H9 (cell line): Measurements from ENCODE around the gene FSHR. TPM values are rescaled to one million over a fixed set of nuclear protein-coding genes. Genes with fewer than 3 reads are reported as not detected.

Experiments
- DNase-seq: peaks from one replicate; pipeline ENCODE4 v3.0.0-alpha.2; 2017
- H2AFZ ChIP-seq: one replicate; pipeline ENCODE4 v1.6.1; 2013; ENCODE audit warnings: mild to moderate bottlenecking, low read length, control low read depth, moderate library complexity
- H2AK5ac ChIP-seq: 2 replicates; pipeline ENCODE4 v1.6.1; 2013; ENCODE audit warnings: low read length, control low read depth, mixed read lengths; ENCODE audit not compliant: insufficient read length
- H2BK120ac ChIP-seq: one replicate; pipeline ENCODE4 v1.6.1; 2013; ENCODE audit warnings: low read depth, mild to moderate bottlenecking, low read length, control low read depth, inconsistent platforms; ENCODE audit not compliant: poor library complexity, severe bottlenecking
- H2BK12ac ChIP-seq: 2 replicates; pipeline ENCODE4 v1.6.1; 2013; ENCODE audit warnings: low read length, control low read depth, mixed read lengths, low read depth; ENCODE audit not compliant: insufficient read length
- H2BK15ac ChIP-seq: 2 replicates; pipeline ENCODE4 v1.6.1; 2013; ENCODE audit warnings: low read depth, low read length, control low read depth
- H2BK20ac ChIP-seq: one replicate; pipeline ENCODE4 v1.6.1; 2013; ENCODE audit warnings: low read depth, mild to moderate bottlenecking, low read length, control low read depth, inconsistent platforms; ENCODE audit not compliant: poor library complexity, severe bottlenecking
- H2BK5ac ChIP-seq: 2 replicates; pipeline ENCODE4 v1.6.1; 2013; ENCODE audit warnings: low read length, control low read depth, mixed read lengths; ENCODE audit not compliant: insufficient read length
- H3K14ac ChIP-seq: 2 replicates; pipeline ENCODE4 v1.6.1; 2013; ENCODE audit warnings: low read length, control low read depth; ENCODE audit not compliant: insufficient read depth
- H3K18ac ChIP-seq: 2 replicates; pipeline ENCODE4 v1.6.1; 2013; ENCODE audit warnings: low read depth, mild to moderate bottlenecking, mixed read lengths, low read length, control low read depth; ENCODE audit not compliant: insufficient read length
- H3K23ac ChIP-seq: 2 replicates; pipeline ENCODE4 v1.6.1; 2013; ENCODE audit warnings: low read length, control low read depth, mixed read lengths, low read depth; ENCODE audit not compliant: insufficient read length
- H3K23me2 ChIP-seq: 2 replicates; pipeline ENCODE4 v1.6.1; 2013; ENCODE audit warnings: low read depth, mild to moderate bottlenecking, mixed read lengths, low read length, control low read depth; ENCODE audit not compliant: insufficient read length, poor library complexity, severe bottlenecking
- H3K27ac ChIP-seq: 2 replicates; pipeline ENCODE4 v1.5.1; 2013; ENCODE audit warnings: low read length, control low read depth, mixed read lengths, low read depth; ENCODE audit not compliant: insufficient read length
- H3K27me3 ChIP-seq: 2 replicates; pipeline ENCODE4 v1.6.1; 2013; ENCODE audit warnings: low read length, control low read depth, inconsistent platforms; ENCODE audit not compliant: insufficient read depth
- H3K4ac ChIP-seq: 2 replicates; pipeline ENCODE4 v1.6.1; 2013; ENCODE audit warnings: low read depth, mild to moderate bottlenecking, control low read depth, inconsistent platforms, low read length, moderate library complexity
- H3K4me1 ChIP-seq: 2 replicates; pipeline ENCODE4 v1.6.1; 2013; ENCODE audit warnings: low read length, control low read depth, inconsistent platforms; ENCODE audit not compliant: insufficient read depth
- H3K4me2 ChIP-seq: 2 replicates; pipeline ENCODE4 v1.6.1; 2013; ENCODE audit warnings: low read length, control low read depth, mixed read lengths; ENCODE audit not compliant: insufficient read length, insufficient read depth
- H3K56ac ChIP-seq: 2 replicates; pipeline ENCODE4 v1.6.1; 2013; ENCODE audit warnings: low read depth, mild to moderate bottlenecking, mixed read lengths, low read length, control low read depth; ENCODE audit not compliant: insufficient read length
- H3K79me1 ChIP-seq: 2 replicates; pipeline ENCODE4 v1.6.1; 2013; ENCODE audit warnings: low read depth, mild to moderate bottlenecking, moderate library complexity, low read length, control low read depth, inconsistent platforms; ENCODE audit not compliant: insufficient read depth, poor library complexity, severe bottlenecking
- H3K79me2 ChIP-seq: 2 replicates; pipeline ENCODE4 v1.6.1; 2013; ENCODE audit warnings: low read length, control low read depth, inconsistent platforms; ENCODE audit not compliant: insufficient read depth
- H3K9ac ChIP-seq: 2 replicates; pipeline ENCODE4 v1.6.1; 2013; ENCODE audit warnings: low read length, control low read depth, mixed read lengths; ENCODE audit not compliant: insufficient read length; ENCODE audit errors: extremely low read depth
- H3K9me3 ChIP-seq: one replicate; pipeline ENCODE4 v1.6.1; 2013; ENCODE audit warnings: low read depth, low read length, inconsistent platforms; ENCODE audit not compliant: control insufficient read depth
- H3T11ph ChIP-seq: one replicate; pipeline ENCODE4 v1.6.1; 2013; ENCODE audit warnings: mild to moderate bottlenecking, low read length, control low read depth, inconsistent platforms
- H4K20me1 ChIP-seq: one replicate; pipeline ENCODE4 v1.6.1; 2013; ENCODE audit not compliant: control insufficient read depth, insufficient read length, insufficient read depth
- H4K5ac ChIP-seq: 2 replicates; pipeline ENCODE4 v1.6.1; 2013; ENCODE audit warnings: low read depth, mild to moderate bottlenecking, mixed read lengths, low read length, control low read depth; ENCODE audit not compliant: insufficient read length
- H4K8ac ChIP-seq: replicated peaks from 2 replicates; pipeline ENCODE4 v1.6.1; 2013; ENCODE audit warnings: low read length, control low read depth, mixed read lengths, low read depth; ENCODE audit not compliant: insufficient read length
- H4K91ac ChIP-seq: 2 replicates; pipeline ENCODE4 v1.6.1; 2013; ENCODE audit warnings: low read depth, mild to moderate bottlenecking, moderate library complexity, mixed read lengths, low read length, control low read depth; ENCODE audit not compliant: insufficient read length
- H3K27ac Mint-ChIP-seq, 3 experiments: 2 replicates in 2 of 3; 3 replicates in 1 of 3; pipeline ENCODE4 v1.8.0; 2020 to 2021; ENCODE audit warnings: mixed read lengths in 3 of 3, mild to moderate bottlenecking in 1 of 3, moderate library complexity in 1 of 3
- H3K27me3 Mint-ChIP-seq: 2 replicates; pipeline ENCODE4 v1.8.0; 2021; ENCODE audit warnings: low read depth, mild to moderate bottlenecking, moderate library complexity, mixed read lengths
- H3K36me3 Mint-ChIP-seq, 3 experiments: 2 replicates in 2 of 3; 3 replicates in 1 of 3; pipeline ENCODE4 v1.8.0; 2020 to 2021; ENCODE audit warnings: low read depth in 3 of 3, mixed read lengths in 3 of 3; ENCODE audit not compliant: insufficient read depth in 1 of 3
- H3K4me1 Mint-ChIP-seq, 2 experiments: 2 replicates each; pipeline ENCODE4 v1.8.0; 2020; ENCODE audit warnings: mixed read lengths in 2 of 2
- H3K4me3 Mint-ChIP-seq, 2 experiments: 2 replicates in 1 of 2; 3 replicates in 1 of 2; pipeline ENCODE4 v1.8.0; 2020 to 2021; ENCODE audit warnings: mild to moderate bottlenecking in 2 of 2, mixed read lengths in 2 of 2, moderate library complexity in 1 of 2
- H3K9me3 Mint-ChIP-seq, 2 experiments: 2 replicates in 1 of 2; 3 replicates in 1 of 2; pipeline ENCODE4 v1.8.0; 2020; ENCODE audit warnings: mild to moderate bottlenecking in 2 of 2, mixed read lengths in 2 of 2, moderate library complexity in 1 of 2
- WGBS: extraction: QIAGEN DNeasy Blood & Tissue Kit; methylation state at CpG from one replicate; pipeline ENCODE4 v1.1.7; 2013; ENCODE audit warnings: missing lambda C conversion rate, low lambda C conversion rate, mixed read lengths; ENCODE audit not compliant: insufficient read length; ENCODE audit errors: extremely low coverage; 5-methylcytosine and 5-hydroxymethylcytosine counted together
- long read RNA-seq: library from polyadenylated mRNA; unstranded; transcript quantifications from one replicate; pipeline ENCODE4 v2.0.0, GENCODE V29; 2020
- total RNA-seq: library from RNA; stranded (reverse); gene quantifications from 2 replicates; pipeline ENCODE4 v1.2.1, GENCODE V29; 2021
- TF ChIP-seq, protein P1 (sequence below): fragments of 200-600 bp; sonication (generic); conservative IDR thresholded peaks from 3 replicates; pipeline ENCODE4 v1.8.0; 2021; ENCODE audit warnings: antibody characterized with exemption, mild to moderate bottlenecking

The FSHR gene, protein sequence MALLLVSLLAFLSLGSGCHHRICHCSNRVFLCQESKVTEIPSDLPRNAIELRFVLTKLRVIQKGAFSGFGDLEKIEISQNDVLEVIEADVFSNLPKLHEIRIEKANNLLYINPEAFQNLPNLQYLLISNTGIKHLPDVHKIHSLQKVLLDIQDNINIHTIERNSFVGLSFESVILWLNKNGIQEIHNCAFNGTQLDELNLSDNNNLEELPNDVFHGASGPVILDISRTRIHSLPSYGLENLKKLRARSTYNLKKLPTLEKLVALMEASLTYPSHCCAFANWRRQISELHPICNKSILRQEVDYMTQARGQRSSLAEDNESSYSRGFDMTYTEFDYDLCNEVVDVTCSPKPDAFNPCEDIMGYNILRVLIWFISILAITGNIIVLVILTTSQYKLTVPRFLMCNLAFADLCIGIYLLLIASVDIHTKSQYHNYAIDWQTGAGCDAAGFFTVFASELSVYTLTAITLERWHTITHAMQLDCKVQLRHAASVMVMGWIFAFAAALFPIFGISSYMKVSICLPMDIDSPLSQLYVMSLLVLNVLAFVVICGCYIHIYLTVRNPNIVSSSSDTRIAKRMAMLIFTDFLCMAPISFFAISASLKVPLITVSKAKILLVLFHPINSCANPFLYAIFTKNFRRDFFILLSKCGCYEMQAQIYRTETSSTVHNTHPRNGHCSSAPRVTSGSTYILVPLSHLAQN
- not detected in 2 replicates for total RNA-seq
- long read RNA-seq: 0 reads

DNA sequence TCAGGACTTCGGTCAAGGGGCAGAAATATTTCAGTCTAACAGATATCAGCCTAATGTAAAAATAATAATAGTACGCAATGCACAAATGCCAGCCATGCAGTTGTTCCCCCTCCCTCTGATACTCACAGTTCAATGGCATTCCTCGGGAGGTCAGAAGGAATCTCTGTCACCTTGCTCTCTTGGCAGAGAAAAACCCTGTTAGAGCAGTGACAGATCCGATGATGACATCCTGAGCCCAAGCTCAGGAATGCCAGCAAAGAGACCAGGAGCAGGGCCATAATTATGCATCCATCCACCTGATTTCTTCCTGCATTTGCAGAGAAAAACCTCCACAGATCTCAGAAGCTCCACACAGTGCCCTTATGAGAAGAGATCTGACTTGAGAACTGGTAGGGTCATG, at the start of gene FSHR:
Gene FSHR, minus strand, starts transcription at position 376 of the 400 bp plus-strand sequence. Its CDS starts 98 bp downstream, at position 278.
- Histone ChIP-seq H3K4me2 (no peak within 1 kb of the TSS), H3K27ac (no peak within 1 kb of the TSS)

More for the DNA sequence above, at the start of gene FSHR:
- Histone ChIP-seq H4K8ac (no peak within 1 kb of the TSS), H4K91ac (no peak within 1 kb of the TSS), H2BK20ac (no peak within 1 kb of the TSS), H2AFZ (no peak within 1 kb of the TSS), H4K20me1 (no peaks in the 10 kb centered on the region), H3K9me3 (no peaks in the 10 kb centered on the region), H3T11ph (no peak within 1 kb of the TSS), H2BK12ac (no peak within 1 kb of the TSS), H4K5ac (no peak within 1 kb of the TSS), H3K4me1 (peaks cover 10% of the 10 kb centered on the region; the same call in 1 of the 2 replicates), H3K23ac (no peak within 1 kb of the TSS), H3K79me1 (no peaks in the 10 kb centered on the region), H3K4ac (no peak within 1 kb of the TSS), H3K27me3 (no peaks in the 10 kb centered on the region), H2BK5ac (no peak within 1 kb of the TSS), H3K23me2 (no peaks in the 10 kb centered on the region), H2AK5ac (no peak within 1 kb of the TSS), H3K18ac (no peak within 1 kb of the TSS), H3K9ac (no peak within 1 kb of the TSS), H3K14ac (no peak within 1 kb of the TSS), H2BK120ac (no peak within 1 kb of the TSS), H2BK15ac (no peak within 1 kb of the TSS), H3K56ac (no peak within 1 kb of the TSS), H3K79me2 (no peaks in the 10 kb centered on the region)
- no peaks in the 10 kb centered on the region for H3K27me3 Mint-ChIP-seq
- no peaks in the 10 kb centered on the region for H3K36me3 Mint-ChIP-seq
- no peak within 1 kb of the TSS for H3K4me3 Mint-ChIP-seq
- TF ChIP-seq, protein P1, sequence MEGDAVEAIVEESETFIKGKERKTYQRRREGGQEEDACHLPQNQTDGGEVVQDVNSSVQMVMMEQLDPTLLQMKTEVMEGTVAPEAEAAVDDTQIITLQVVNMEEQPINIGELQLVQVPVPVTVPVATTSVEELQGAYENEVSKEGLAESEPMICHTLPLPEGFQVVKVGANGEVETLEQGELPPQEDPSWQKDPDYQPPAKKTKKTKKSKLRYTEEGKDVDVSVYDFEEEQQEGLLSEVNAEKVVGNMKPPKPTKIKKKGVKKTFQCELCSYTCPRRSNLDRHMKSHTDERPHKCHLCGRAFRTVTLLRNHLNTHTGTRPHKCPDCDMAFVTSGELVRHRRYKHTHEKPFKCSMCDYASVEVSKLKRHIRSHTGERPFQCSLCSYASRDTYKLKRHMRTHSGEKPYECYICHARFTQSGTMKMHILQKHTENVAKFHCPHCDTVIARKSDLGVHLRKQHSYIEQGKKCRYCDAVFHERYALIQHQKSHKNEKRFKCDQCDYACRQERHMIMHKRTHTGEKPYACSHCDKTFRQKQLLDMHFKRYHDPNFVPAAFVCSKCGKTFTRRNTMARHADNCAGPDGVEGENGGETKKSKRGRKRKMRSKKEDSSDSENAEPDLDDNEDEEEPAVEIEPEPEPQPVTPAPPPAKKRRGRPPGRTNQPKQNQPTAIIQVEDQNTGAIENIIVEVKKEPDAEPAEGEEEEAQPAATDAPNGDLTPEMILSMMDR: no peak
- peak within 1 kb of the TSS in 2 of 3 experiments; percentile 2 to 41; a peak in 4 of 7 replicates for H3K27ac Mint-ChIP-seq
- DNase-seq: peak; percentile 30
- no CpG with 5 or more reads among the region's 4 CpGs for WGBS
- H3K4me1 Mint-ChIP-seq: peaks cover 23 to 25% of the 10 kb centered on the region in 2 experiments
- peaks cover 0 to 2% of the 10 kb centered on the region in 2 experiments; a peak in 1 of 5 replicates for H3K9me3 Mint-ChIP-seq
